NCI-H1105 (cell line): ENCODE data around the gene BNIPL.
A peak's percentile ranks its signal among the peaks of the same experiment; 100 is the strongest.

ENCODE experiments used
- DNase-seq: peaks from one replicate; lab custom pipeline; 2025; lab: John Stamatoyannopoulos, UW

Gene BNIPL

GRCh38 chr1:151056149-151056548, 19.8 kb downstream of the BNIPL start:
- DNase-seq: no peak

- peak; percentile 85 for DNase-seq
These were observed 22.3 kb downstream of the BNIPL start for GRCh38 chr1:151058692-151059091.

DNA sequence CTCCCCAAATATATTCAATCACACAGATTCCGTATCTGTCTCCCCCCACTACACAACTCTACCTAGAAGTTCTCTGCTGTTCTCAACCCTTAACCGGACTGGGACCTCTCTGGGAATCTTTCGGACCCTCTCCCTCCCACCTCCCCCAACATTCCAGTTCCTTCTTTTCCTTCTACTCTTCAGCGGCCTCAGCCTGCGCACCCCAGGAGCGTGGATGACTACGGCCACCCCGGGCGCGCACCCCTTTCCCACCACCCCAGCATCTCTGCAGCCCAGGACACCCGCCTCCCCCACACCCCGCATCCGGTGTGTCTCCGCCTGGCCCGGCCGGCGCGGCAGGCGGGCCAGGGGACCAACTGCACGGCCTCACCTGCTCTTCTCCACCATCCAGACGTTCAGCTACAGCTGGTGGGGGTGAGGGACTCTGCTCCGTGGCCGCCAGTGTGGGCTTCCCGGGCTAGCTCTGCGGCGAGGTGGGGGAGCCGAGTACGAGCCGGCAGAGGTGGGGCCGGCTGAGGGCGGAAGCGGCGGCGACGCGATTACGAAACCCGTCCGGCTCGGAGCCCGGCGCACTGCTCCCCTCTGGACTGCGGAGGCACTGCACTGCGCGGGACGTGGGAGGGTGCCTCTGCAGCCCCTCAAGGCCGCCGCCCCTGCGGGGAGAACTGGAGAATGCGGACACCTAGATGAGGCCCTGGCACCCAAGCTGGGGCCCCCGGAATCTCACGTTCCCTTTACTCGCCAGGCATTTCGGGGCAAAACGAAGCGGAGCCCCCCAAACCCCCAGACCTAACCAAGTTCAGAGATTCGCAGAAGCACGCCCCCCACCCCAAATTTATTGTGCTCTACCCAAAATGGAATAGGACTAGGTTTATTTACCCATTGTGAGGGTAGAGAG, 23.0 kb downstream of the BNIPL start, which contains the start of gene CDC42SE1:
Gene CDC42SE1 (minus strand): TSS at position 514 of the 898 bp plus-strand sequence. CDS start 3,892 bp downstream, outside the sequence.
- peak; percentile 78 for DNase-seq

GRCh38 chr1:151060007-151060656, 23.7 kb downstream of the BNIPL start, which contains the start of gene MLLT11:
MLLT11 (plus strand) TSS chr1:151060397; CDS start chr1:151067225, 6,828 bp downstream.
- DNase-seq: peak; percentile 84

GRCh38 chr1:151060657-151061421, 24.5 kb downstream of the BNIPL start:
- DNase-seq: no peak

DNA sequence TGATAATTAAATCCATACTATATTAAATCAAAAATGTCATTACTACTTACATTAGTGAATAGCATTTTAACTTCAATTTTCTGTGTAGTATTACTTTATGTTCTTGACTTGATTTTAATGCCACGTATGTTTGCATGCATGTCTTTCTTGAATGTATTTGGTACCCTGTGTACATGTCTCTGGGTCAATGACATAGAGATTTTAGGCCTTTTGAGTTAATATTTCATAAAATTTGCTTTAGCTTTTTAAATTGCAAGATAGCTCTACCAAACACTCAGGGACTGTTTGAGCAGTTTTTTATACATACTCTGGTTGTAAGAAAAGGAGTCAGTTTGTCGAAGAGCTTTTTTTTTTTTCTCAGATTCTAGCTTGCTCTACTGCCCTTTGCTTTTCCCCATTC, 25.3 kb downstream of the BNIPL start:
- DNase-seq: no peak

DNA sequence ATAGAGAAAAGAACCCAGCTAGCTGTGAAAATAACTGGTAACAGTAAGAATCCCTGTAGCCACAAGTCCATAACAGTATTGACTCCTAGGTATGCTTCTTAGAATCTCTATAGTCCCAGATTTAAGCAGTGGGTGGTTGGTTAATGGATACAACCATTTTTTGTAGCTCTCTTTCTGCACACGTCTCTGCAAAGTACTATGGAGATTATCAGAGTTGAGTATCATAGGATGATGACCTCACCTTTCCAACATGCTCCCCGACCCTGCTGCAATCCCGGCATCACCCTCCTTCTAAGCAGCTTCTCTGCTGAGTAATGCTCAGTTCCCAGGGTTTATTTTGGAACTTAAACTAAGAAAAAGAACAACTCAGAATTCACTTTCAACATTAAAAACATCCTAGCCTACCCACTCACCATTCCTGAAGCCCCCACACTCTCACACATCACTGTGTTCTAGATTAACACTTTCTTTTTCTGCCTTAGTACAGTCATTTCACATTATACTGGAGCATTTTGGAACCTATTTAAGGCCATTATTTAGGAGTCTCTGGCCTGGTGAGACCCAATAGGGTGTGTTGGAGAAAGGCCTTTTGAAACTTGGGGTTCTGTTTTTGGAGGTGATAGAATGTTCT, 26.5 kb downstream of the BNIPL start:
- DNase-seq: no peak

- DNase-seq: no peak
These were observed 28.8 kb downstream of the BNIPL start for GRCh38 chr1:151065089-151065645.

DNA sequence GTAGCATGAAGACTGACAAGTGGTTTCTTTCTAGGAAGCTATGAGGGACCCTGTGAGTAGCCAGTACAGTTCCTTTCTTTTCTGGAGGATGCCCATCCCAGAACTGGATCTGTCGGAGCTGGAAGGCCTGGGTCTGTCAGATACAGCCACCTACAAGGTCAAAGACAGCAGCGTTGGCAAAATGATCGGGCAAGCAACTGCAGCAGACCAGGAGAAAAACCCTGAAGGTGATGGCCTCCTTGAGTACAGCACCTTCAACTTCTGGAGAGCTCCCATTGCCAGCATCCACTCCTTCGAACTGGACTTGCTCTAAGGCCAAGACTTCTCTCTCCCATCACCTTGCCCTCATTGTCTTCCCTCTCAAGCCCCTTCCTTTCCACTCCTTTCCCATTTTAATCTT, 30.8 kb downstream of the BNIPL start:
- no peak for DNase-seq

DNA sequence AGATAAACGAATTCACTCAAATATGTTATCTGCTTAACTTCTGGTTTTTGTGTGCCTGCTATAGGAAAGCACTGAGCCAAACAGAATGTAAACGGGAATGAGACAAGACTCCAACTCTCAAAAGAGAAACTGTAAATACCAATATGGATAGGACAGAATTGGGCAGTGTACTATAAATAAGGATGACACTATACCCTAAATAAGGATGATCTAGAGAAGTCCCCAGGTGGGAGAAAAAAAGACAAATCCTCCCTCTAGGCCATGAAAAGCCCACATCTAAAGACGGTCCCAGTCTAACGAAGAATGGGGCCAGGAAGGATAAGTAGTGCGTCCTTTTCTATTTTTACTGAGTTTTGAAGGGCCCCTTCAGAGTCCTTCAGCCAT, 32.7 kb downstream of the BNIPL start:
- DNase-seq: no peak

GRCh38 chr1:151070474-151071276, 34.3 kb downstream of the BNIPL start, which contains the start of gene GABPB2:
GABPB2 (plus strand) TSS chr1:151070761; CDS start chr1:151088190, 17,429 bp downstream.
- peak; percentile 84 for DNase-seq

DNA sequence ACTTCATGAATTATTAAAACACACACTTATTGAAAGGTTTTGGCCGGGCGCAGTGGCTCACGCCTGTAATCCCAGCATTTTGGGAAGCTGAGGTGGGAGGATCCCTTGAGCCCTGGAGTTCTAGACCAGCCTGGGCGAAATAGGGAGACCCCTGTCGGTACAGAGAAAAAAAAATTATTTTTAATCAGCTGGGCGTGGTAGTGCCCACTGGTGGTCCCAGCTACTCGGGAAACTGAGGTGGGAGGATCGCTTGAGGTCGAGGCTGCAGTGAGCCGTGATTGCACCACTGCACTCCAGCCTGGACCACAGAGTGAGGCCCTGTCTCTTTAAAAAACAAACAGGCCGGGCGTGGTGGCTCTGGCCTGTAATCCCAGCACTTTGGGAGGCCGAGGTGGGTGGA, 35.8 kb downstream of the BNIPL start:
- DNase-seq: peak; percentile 90

GRCh38 chr1:151085953-151086559, 49.7 kb downstream of the BNIPL start:
- no peak for DNase-seq
